H1 (cell line): Measurements from ENCODE around the gene FLT1. TPM values are rescaled to one million over a fixed set of nuclear protein-coding genes. Genes with fewer than 3 reads are reported as not detected.

Experiments used
- ATF2 ChIP-seq: IDR thresholded peaks from 2 replicates; pipeline ENCODE4 v1.6.1; 2012; ENCODE audit warnings: low read length, inconsistent platforms
- EP300 ChIP-seq, 2 experiments: IDR thresholded peaks; 1 replicate in 1 of 2; 2 replicates in 1 of 2; pipeline ENCODE4 v1.6.1; 2011 to 2012; ENCODE audit warnings: low read depth in 2 of 2, low read length in 2 of 2, mild to moderate bottlenecking in 2 of 2, borderline replicate concordance in 1 of 2, inconsistent platforms in 1 of 2, moderate library complexity in 1 of 2
- GABPA ChIP-seq: IDR thresholded peaks from 2 replicates; pipeline ENCODE4 v1.6.1; 2011; ENCODE audit warnings: mild to moderate bottlenecking, low read length, moderate library complexity, borderline replicate concordance; ENCODE audit not compliant: insufficient read depth
- RAD21 ChIP-seq, 2 experiments: IDR thresholded peaks in 1 of 2; conservative IDR thresholded peaks in 1 of 2; 2 replicates each; pipeline ENCODE4 v1.6.1; 2011; ENCODE audit warnings: low read depth in 2 of 2, low read length in 2 of 2, improper control_type of control experiment in 1 of 2, inconsistent platforms in 1 of 2, mild to moderate bottlenecking in 1 of 2, moderate library complexity in 1 of 2
- SIN3A ChIP-seq, 2 experiments: IDR thresholded peaks in 1 of 2; conservative IDR thresholded peaks in 1 of 2; 2 replicates each; pipeline ENCODE4 v1.6.1; 2011 to 2012; ENCODE audit warnings: low read length in 2 of 2, improper control_type of control experiment in 1 of 2, low read depth in 1 of 2, mild to moderate bottlenecking in 1 of 2
- polyA plus RNA-seq, 7 experiments: library from polyadenylated mRNA; depleted of rRNA in 3 of 7; stranded (reverse) in 5 of 7; unstranded in 2 of 7; fragments of >200 nt in 5 of 7; fragments of 200-250 nt in 2 of 7; gene quantifications; 1 replicate in 5 of 7; 2 replicates in 1 of 7; 4 replicates in 1 of 7; pipeline versions ENCODE4 v1.2.1 to v1.2.3, GENCODE V29; 2011 to 2013; ENCODE audit warnings: missing spikeins in 2 of 7, mixed read lengths in 2 of 7
- total RNA-seq: library from RNA; stranded (reverse); fragmentation: NEBNext Ultra II Directional; extraction: Animal tissue kit (Norgen Biotek cat#: 25700); gene quantifications from 2 replicates; pipeline ENCODE4 v1.2.1, GENCODE V29; 2021

Gene FLT1
- total and polyA plus RNA-seq, 2 of the 8 experiments (the other 6 are each of a cell fraction or from before 2014, with no cell fraction given): 19.7 to 90.2 TPM

DNA sequence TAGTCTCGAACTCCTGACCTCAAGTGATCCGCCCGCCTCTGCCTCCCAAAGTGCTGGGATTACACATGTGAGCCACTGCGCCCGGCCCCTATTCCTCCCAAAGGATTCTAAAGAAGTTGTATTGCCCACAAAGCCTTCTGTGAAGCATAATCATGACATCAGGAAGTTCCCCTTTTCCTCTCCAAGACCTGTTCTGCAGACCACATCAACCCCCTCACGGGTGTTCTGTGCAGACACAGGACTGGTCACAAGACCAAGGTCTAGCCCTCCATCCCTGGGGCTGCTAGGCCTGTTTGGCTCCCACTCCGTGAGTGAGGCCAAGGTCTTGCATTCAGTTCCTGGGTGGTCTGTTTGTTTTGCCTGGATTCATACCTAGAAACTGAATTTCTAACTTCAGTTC, 178.1 kb downstream of the FLT1 start (continued):
- TF ChIP-seq SIN3A (conservative IDR thresholded peaks at IDR 0.05 in 1 of 2, IDR thresholded peaks at IDR 0.05 in 1 of 2; ENCODE audit: low read depth in 1 of 2, low read length in 2 of 2) (no peak), GABPA (no peak), ATF2 (no peak), RAD21 (IDR thresholded peaks at IDR 0.05 in 1 of 2, conservative IDR thresholded peaks at IDR 0.05 in 1 of 2; ENCODE audit: low read depth in 2 of 2, low read length in 2 of 2) (no peak), EP300 (IDR thresholded peaks at IDR 0.05; ENCODE audit: borderline replicate concordance in 1 of 2, low read depth in 2 of 2, low read length in 2 of 2) (no peak)
